CD14-positive monocyte (primary cell): ENCODE results near the gene TJP2. TPM values are rescaled to one million over a fixed set of nuclear protein-coding genes. Genes with fewer than 3 reads are reported as not detected.

Experiments
- DNase-seq, 3 donors: peaks; one replicate each; pipeline ENCODE4 v3.0.0-alpha.2; 2011 to 2022
- H2AFZ ChIP-seq: 2 replicates; pipeline ENCODE4 v1.6.0; 2012; ENCODE audit warnings: mild to moderate bottlenecking, low read depth, low read length, inconsistent platforms; ENCODE audit not compliant: insufficient read depth, poor library complexity, severe bottlenecking
- H3K27ac ChIP-seq, 2 donors: 1 replicate in 1 of 2; 2 replicates in 1 of 2; pipeline ENCODE4 v1.5.1; 2012 to 2013; ENCODE audit warnings: low read length in 2 of 2, control low read depth in 1 of 2, inconsistent platforms in 1 of 2, low read depth in 1 of 2, mild to moderate bottlenecking in 1 of 2
- H3K27me3 ChIP-seq, 2 donors: one replicate each; pipeline versions ENCODE4 v1.6.0 to v1.6.1; 2011 to 2013; ENCODE audit warnings: low read length in 2 of 2; ENCODE audit not compliant: control insufficient read depth in 2 of 2, insufficient read depth in 2 of 2
- H3K36me3 ChIP-seq, 2 donors: replicated peaks in 1 of 2; 1 replicate in 1 of 2; 2 replicates in 1 of 2; pipeline versions ENCODE4 v1.5.1 to v1.6.1; 2012 to 2013; ENCODE audit warnings: low read length in 2 of 2, control low read depth in 1 of 2, inconsistent platforms in 1 of 2, mild to moderate bottlenecking in 1 of 2; ENCODE audit not compliant: insufficient read depth in 2 of 2, control insufficient read depth in 1 of 2
- H3K4me1 ChIP-seq, 2 donors: 1 replicate in 1 of 2; 2 replicates in 1 of 2; pipeline versions ENCODE4 v1.5.1 to v1.6.1; 2012 to 2013; ENCODE audit warnings: low read length in 2 of 2, control low read depth in 1 of 2, inconsistent platforms in 1 of 2, mild to moderate bottlenecking in 1 of 2, moderate library complexity in 1 of 2; ENCODE audit not compliant: insufficient read depth in 2 of 2, control insufficient read depth in 1 of 2
- H3K4me2 ChIP-seq: replicated peaks from 2 replicates; pipeline ENCODE3; 2012; ENCODE audit warnings: low read length, moderate library complexity, mild to moderate bottlenecking; ENCODE audit not compliant: poor library complexity, severe bottlenecking; ENCODE audit errors: extremely low read depth
- H3K4me3 ChIP-seq, 3 experiments: fragments of 200-600 bp in 1 of 3; sonication (generic) in 1 of 3; replicated peaks in 1 of 3; 1 replicate in 2 of 3; 2 replicates in 1 of 3; pipeline ENCODE4 v1.5.1; 2011 to 2013; ENCODE audit warnings: low read length in 3 of 3, mild to moderate bottlenecking in 3 of 3, control low read depth in 2 of 3, low read depth in 2 of 3, inconsistent platforms in 1 of 3, moderate library complexity in 1 of 3
- H3K79me2 ChIP-seq: 2 replicates; pipeline ENCODE4 v1.6.0; 2012; ENCODE audit warnings: mild to moderate bottlenecking, control low read depth, inconsistent platforms, low read length, moderate library complexity; ENCODE audit not compliant: insufficient read depth
- H3K9ac ChIP-seq: 2 replicates; pipeline ENCODE4 v1.6.0; 2017; ENCODE audit warnings: low read length, mild to moderate bottlenecking; ENCODE audit not compliant: insufficient read depth, poor library complexity, severe bottlenecking
- H3K9me3 ChIP-seq, 2 donors: replicated peaks in 1 of 2; 1 replicate in 1 of 2; 2 replicates in 1 of 2; pipeline versions ENCODE4 v1.5.1 to v1.6.1; 2012 to 2013; ENCODE audit warnings: low read length in 2 of 2, control low read depth in 1 of 2; ENCODE audit not compliant: control insufficient read depth in 1 of 2, insufficient read depth in 1 of 2
- H4K20me1 ChIP-seq: 2 replicates; pipeline ENCODE4 v1.6.0; 2012; ENCODE audit warnings: mild to moderate bottlenecking, low read length, control low read depth, moderate library complexity; ENCODE audit not compliant: insufficient read depth
- H3K27ac Mint-ChIP-seq, 7 donors: one replicate each; pipeline ENCODE4 v1.8.0; 2020; ENCODE audit warnings: mild to moderate bottlenecking in 7 of 7, mixed read lengths in 7 of 7, moderate library complexity in 6 of 7, inconsistent platforms in 2 of 7
- H3K27me3 Mint-ChIP-seq, 3 donors: one replicate each; pipeline ENCODE4 v1.8.0; 2021 to 2022; ENCODE audit warnings: low read depth in 3 of 3, mild to moderate bottlenecking in 3 of 3, mixed read lengths in 3 of 3, moderate library complexity in 3 of 3, inconsistent platforms in 1 of 3
- H3K36me3 Mint-ChIP-seq, 2 donors: one replicate each; pipeline ENCODE4 v1.8.0; 2020; ENCODE audit warnings: mixed read lengths in 2 of 2, inconsistent platforms in 1 of 2, mild to moderate bottlenecking in 1 of 2
- H3K4me1 Mint-ChIP-seq: one replicate; pipeline ENCODE4 v1.8.0; 2020; ENCODE audit warnings: mild to moderate bottlenecking, mixed read lengths
- H3K4me3 Mint-ChIP-seq, 2 donors: one replicate each; pipeline ENCODE4 v1.8.0; 2020; ENCODE audit warnings: mild to moderate bottlenecking in 2 of 2, mixed read lengths in 2 of 2, moderate library complexity in 1 of 2
- H3K9me3 Mint-ChIP-seq, 7 donors: one replicate each; pipeline ENCODE4 v1.8.0; 2020 to 2022; ENCODE audit warnings: mixed read lengths in 7 of 7, mild to moderate bottlenecking in 6 of 7, moderate library complexity in 6 of 7, inconsistent platforms in 2 of 7
- CTCF ChIP-seq: fragments of 200-600 bp; IDR thresholded peaks from one replicate; pipeline ENCODE4 v1.8.0; 2022; ENCODE audit warnings: antibody characterized with exemption, mild to moderate bottlenecking
- WGBS: methylation state at CpG from one replicate; pipeline ENCODE4 v1.1.5; 2013; ENCODE audit warnings: missing lambda C conversion rate; ENCODE audit not compliant: insufficient coverage; 5-methylcytosine and 5-hydroxymethylcytosine counted together
- intact Hi-C, 2 donors: fragments of 100-400 bp; cut with micrococcal nuclease; formaldehyde crosslinking; loops; one replicate each; pipeline versions ENCODE4 v1.15.0 to v1.15.1; 2023
- polyA plus RNA-seq, 3 donors: library from polyadenylated mRNA; depleted of rRNA in 1 of 3; unstranded in 2 of 3; stranded (reverse) in 1 of 3; fragments of 300-500 nt in 2 of 3; fragments of >200 nt in 1 of 3; fragmentation: Illumina TruSeq in 2 of 3; gene quantifications; 1 replicate in 2 of 3; 2 replicates in 1 of 3; pipeline ENCODE4 v1.2.3, GENCODE V29; 2012 to 2021

The TJP2 gene
- polyA plus RNA-seq, 3 donors: 8.0 to 17.8 (median 13.8) TPM

GRCh38 chr9:69178583-69179011 lies 4.5 kb downstream of the TJP2 start:
- H3K9me3 ChIP-seq: no peaks in the 10 kb centered on the region
- Mint-ChIP-seq H3K36me3 (peaks cover 3 to 12% of the 10 kb centered on the region in 2 donors), H3K4me1 (peaks cover 59% of the 10 kb centered on the region), H3K27ac (no peak overlapping the region), H3K4me3 (no peak overlapping the region), H3K27me3 (peaks cover 4 to 16% (median 15%) of the 10 kb centered on the region in 3 donors), H3K9me3 (peaks cover 0 to 2% (median 0%) of the 10 kb centered on the region in 7 donors)
- TF ChIP-seq CTCF: no peak
- H2AFZ ChIP-seq: no peak overlapping the region
- H3K27me3 ChIP-seq: no peaks in the 10 kb centered on the region
- H3K27ac ChIP-seq: no peak overlapping the region
- intact Hi-C loops: no loop called here
- no peak overlapping the region for H3K4me2 ChIP-seq
- peaks cover 51 to 61% of the 10 kb centered on the region in 2 donors for H3K4me1 ChIP-seq
- H3K4me3 ChIP-seq: no peak overlapping the region
- no peaks in the 10 kb centered on the region for H4K20me1 ChIP-seq
- no peaks in the 10 kb centered on the region for H3K36me3 ChIP-seq
- peaks cover 23% of the 10 kb centered on the region for H3K79me2 ChIP-seq
- DNase-seq: no peak
- H3K9ac ChIP-seq: no peak overlapping the region
- 100% methylated on average over 1 of the region's 3 CpGs for WGBS

GRCh38 chr9:69179037-69179436 lies 5.0 kb downstream of the TJP2 start:
- no peaks in the 10 kb centered on the region for H3K9me3 ChIP-seq
- H3K27me3 ChIP-seq: no peaks in the 10 kb centered on the region
- H3K4me2 ChIP-seq: no peak overlapping the region
- Mint-ChIP-seq H3K9me3 (peaks cover 0 to 2% (median 0%) of the 10 kb centered on the region in 7 donors), H3K27ac (no peak overlapping the region), H3K27me3 (peaks cover 4 to 16% (median 15%) of the 10 kb centered on the region in 3 donors), H3K36me3 (peaks cover 3 to 15% of the 10 kb centered on the region in 2 donors), H3K4me3 (no peak overlapping the region), H3K4me1 (peaks cover 58% of the 10 kb centered on the region)
- H3K4me1 ChIP-seq: peaks cover 50 to 59% of the 10 kb centered on the region in 2 donors
- H3K27ac ChIP-seq: no peak overlapping the region
- no peak overlapping the region for H2AFZ ChIP-seq
- DNase-seq: no peak
- no peaks in the 10 kb centered on the region for H3K36me3 ChIP-seq
- peaks cover 23% of the 10 kb centered on the region for H3K79me2 ChIP-seq
- H4K20me1 ChIP-seq: no peaks in the 10 kb centered on the region
- intact Hi-C loops: no loop called here
- no CpG with 5 or more reads among the region's 2 CpGs for WGBS
- no peak for TF ChIP-seq CTCF
- no peak overlapping the region for H3K9ac ChIP-seq
- no peak overlapping the region for H3K4me3 ChIP-seq
